Fibroblast of skin of right biceps (primary cell): Measurements from ENCODE around the gene WRNIP1.
"Not testable (repeated sequence)": the region's sequence is repeated elsewhere in the genome, so short reads cannot be mapped to it uniquely, and the experiment has no call there.

ENCODE experiments used
- DNase-seq: peaks from one replicate; pipeline ENCODE4 v3.0.0-alpha.2; 2013

The WRNIP1 gene

DNA sequence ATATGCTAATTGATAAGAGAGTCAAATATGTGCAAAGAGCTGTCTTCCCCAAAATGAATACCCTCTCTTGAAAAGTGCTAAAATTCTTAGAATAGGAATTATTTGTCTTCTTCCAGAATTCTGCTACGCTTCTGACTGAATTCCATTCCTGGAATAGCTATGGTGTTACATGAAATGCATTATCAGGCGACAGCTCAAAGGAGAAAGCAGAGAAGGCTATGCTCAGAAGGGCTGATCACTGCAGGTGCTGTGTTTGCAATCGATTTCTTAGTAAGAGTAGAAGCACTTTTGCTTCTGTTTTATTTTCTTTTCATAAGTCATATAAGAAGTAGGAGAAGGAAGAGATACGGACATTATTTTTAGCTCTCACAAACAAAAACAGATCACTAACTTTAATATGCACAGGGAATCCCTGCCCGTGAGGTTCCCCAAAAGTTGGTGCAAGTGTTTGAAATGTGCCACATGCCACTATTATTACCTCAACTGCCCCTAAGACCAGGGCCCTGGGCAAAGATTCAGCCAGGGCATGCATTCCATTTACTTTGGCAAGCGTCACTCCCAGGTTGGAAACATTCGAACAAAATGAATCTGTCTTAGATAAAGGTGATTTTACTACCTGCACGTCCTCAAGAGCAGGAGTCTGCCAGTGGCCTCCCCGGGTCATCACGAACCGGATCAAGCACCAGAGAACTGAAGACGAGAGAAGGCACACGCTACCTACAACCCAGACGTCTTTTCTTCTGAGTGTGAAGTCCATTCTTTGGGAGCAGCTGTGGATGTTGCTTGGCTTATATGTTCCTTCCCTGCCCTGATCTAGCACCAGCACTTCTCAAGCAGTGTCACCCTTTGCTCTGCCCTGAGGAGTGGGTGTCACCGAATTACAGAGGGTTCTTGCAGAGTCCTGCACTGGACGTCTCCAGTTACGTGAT, 21.6 kb upstream of the WRNIP1 start:
- no peak for DNase-seq

DNA sequence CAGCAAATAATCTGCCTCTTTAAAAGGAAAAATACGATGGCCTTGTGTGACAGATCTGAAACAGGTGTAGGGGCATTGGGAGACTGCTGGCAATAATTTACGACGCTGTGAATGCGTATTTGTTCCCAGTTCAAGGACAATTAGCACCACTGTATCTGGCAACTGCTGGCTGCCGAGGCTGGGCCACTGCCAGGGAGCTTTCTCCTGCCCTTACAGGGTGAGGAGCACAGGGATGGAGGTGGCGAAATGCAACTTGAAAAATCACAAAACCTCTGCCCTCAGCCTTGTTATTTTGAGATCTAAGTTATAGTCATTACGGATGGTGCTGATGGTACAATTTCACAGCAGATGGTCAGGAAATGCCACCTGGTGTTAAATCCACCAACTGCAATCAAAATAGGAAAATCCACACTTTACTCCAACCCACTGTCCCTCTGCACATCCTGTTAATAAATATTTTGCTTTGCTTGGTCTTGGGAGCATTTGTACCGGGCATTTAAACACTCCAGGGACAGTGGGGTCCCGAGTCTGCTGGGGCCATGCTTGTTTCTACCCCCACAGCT, 20.9 kb upstream of the WRNIP1 start:
- no peak for DNase-seq

DNA sequence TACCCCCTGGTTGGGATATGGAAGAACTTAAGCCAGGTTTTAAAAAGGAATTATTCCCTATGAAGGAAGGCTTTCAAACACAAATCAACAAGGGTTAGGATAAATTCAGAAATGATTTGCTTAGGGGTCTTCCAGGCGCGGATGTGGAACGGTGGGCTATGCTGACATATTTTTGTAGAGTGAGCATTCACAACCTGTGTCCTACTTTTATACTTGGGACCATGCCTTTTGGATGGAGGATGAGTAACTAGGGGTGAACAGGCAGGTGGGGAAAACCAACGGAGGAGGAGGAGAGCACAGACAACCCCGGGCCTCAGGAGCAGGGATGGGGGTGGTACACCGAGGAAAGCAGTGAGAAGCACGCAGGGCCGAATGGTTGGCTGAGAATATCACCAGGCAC, 20.4 kb upstream of the WRNIP1 start:
- no peak for DNase-seq

DNA sequence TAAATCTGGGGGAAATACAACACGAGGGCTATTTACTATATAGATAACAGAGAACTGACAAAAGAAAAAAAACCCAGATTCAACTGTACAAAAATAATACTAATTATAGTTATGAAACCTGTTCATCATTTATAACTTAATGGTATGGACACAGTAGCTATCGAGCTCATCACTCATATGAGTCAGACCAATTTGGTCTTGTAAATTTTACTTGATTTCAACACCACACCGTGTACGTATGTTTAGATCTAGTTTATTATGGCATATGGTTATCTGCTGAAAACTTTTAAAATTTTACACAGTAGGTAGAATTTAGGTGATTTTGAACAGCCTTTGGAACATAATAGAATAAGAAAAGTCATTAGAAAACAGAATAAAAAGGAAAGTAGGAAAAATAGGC, 19.9 kb upstream of the WRNIP1 start:
- peak; percentile 30 for DNase-seq

DNA sequence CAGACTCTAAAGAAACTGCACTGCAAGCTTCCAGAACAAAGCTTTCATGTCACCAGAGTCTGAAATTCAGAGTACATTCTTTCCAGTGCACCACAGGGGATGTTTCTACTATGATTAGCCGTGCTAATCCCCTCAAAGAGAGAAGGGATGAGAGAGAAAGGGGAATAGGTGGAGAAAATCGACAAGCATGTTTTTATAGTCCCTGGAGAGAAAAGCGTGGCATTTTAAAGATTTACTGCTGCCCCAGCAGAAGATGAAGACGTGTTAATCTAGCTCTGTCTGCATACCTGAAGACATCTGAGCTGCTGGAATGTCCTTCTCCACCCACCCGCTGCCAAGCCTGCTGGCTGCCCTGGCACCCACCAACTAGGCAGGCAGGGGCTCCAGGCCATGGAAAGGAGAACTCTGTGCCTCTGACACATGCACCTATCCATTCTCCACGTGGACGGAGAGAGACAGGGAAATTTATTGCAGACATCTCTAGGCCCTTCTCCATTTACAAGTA, 18.6 kb upstream of the WRNIP1 start:
- no peak for DNase-seq

DNA sequence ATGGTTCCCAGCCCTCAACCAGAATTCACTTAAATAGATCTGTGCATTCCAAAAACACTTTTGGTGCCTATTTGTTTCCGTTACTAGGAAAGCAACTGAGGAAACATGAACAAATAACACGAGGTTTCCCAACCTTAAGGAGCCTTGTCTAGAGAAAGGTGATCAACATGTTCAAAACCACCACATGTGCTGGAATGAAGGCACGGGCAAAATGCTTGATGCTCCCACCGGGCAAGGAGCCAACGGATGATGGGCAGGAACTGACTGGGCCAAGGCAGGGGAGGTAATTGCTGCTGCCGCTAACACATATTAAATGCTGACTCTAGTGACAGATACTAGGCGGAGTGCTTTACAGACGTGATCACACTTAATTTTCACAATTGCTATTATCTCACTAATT, 17.0 kb upstream of the WRNIP1 start:
- no peak for DNase-seq

DNA sequence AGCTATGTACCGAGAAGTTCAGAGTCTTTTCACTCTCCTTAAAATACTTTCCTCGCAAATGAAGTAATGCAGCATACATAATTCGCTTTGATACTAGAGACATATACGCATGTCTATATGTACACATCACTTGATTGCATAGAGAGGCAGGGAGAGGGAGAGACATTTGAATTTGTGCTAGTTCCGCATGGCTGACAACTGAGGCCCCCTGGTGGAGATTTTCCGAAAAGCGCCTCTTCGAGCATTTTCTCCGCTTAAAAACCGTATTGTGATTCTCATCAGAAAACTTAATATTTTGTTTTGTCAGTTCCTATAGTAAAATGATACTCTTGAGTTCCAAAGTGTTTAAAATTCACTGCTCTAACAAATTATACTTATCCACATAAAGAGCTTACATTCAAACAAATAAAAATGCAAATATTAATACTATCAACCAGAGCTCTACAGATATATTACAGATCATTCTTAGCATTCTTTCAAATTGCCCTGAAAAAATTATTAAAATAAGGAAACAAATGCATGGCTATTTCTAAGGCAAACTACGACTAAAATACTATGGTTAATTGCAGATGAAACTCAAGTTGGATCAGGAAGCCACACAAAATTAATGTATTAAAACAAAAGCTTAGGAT, 15.1 kb upstream of the WRNIP1 start:
- peak; percentile 64 for DNase-seq

DNA sequence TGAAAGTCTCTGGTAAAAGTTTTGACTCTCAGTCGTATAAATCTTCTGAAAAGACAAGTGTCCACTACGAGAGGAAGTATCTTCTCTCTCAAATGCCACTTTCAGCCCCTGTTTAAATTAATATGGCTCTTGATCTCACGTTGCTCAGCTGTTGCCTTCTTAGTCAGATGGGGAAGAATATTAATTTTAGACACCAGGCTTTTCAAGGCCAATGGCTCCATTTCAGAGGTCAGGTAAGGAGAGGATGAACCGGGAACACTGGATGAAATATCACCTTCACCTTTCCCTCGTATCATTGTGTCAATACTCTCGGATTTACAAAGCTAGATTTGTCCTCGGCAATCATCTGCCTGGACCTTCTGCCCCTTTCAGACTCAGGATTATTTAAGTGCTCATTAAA, 14.4 kb upstream of the WRNIP1 start, which contains the start of gene MYLK4:
Gene MYLK4, minus strand, starts transcription at position 91 of the 400 bp plus-strand sequence. CDS start 1,628 bp downstream, outside the sequence.
- no peak for DNase-seq

DNA sequence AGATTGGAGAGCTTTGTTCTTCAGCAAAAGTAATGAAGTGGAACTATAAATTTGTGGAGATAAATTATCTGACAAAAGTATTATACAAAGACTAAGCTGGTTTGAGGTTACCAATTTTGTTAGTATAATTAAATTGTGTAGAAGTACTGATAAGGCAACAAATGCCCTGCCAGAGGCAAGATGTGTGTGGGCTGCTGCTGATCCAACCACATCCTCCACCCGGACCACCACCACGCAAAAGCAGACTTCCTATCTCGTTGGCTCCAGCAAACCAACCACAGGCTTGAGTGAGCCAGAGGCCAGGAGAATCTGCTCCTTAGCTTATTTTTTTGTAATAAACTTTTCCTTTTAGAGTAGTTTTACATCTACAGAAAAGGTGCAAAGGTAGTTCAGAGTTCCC, 13.3 kb upstream of the WRNIP1 start:
- no peak for DNase-seq

DNA sequence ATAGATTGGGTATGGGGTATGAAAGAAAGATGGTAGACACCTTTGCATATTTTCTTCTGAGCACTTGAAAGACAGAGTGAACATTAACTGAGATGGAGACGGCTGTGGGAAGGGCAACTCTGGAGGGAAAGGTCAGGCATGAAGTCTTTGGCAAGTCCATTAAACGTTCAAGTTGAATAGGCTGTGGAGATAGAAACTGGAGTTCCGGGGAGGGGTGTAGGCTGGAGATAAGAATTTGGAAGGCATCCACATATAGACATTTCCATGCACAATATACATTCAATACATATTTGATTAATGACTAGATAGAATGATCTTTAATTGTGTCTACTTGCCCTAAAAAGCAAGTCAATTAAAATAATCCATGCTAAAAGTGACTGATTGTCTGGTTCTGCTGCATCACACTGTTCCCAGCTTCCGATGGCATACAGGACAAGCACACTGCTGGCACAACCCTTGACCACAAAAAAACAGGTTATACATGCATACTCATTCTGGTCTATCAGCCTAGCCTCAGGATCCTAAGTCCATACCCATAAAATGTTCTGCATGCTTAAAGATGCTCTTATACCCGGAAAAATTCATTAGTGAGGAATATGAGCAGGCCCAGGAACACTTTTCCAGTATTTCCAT, 12.6 kb upstream of the WRNIP1 start:
- DNase-seq, result no peak

DNA sequence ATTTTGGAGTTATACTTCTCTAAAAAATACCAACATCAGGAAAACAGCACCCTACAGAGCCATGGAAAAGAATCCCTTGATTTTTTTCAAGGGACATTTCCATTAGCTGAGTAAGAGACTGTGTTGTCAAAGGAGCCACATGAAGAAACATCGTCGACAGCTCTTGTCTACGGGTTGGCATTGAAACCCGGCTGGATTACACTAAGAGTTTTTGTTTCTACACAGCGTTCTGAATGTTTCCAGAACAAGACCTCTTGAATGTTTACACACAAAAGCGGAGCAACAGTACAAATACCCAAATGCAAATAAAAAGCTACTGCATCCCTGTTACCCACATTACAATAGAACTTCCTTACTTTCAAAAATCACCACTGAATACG, 12.1 kb upstream of the WRNIP1 start:
- DNase-seq, result no peak

DNA sequence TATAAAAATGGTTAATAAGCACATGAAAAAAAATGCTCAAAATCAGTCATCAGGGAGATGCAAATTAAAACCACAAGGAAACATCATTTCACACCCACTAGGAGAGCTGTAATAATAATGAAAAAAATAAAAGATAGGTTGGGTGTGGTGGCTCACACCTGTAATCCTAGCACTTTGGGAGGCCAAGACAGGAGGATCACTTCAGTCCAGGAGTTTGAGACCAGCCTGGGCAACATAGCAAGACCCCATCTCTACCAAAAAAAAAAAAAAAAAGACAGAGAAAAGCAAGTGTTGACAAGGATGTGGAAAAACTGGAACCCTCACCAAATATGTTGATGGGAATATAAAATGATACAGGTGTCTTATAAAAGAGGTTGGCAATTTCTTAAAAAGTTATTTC, 11.4 kb upstream of the WRNIP1 start:
- no peak for DNase-seq

DNA sequence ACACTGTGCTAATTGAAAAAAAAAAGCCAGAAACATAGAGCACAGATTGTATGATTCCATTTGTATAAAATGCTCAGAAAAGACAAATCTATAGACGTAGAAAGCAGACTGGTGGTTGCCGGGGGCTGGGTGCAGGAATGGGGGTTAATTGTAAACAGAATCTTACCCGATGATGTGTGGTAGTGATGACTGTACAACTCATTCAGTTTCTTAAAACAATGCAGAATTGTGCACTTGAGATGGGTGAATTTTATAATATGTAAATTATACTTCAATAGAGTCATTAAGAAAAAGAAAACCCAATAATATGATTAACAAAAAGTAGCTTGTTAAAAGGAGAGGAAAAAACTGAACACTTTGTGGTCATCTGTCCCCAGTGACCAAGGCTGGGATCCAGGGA, 10.8 kb upstream of the WRNIP1 start:
- no peak for DNase-seq

DNA sequence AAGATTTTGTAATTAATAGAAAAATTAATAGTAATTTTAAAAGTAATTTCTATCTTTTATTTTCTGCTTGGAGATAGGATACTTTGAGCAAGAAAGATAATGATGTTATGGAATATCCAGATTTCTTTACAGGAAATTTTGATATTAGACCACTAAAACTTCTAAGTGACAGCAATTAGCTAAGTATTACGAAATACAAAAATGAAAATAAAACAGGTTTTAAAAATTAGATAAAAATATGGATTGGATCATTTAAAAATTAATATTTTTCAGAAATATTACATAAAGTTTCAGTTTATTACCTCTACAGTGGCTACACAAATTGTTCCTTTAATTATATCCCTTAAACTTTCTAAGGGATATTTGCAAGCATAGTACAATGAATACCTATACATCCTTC, 10.3 kb upstream of the WRNIP1 start:
- DNase-seq, result no peak

DNA sequence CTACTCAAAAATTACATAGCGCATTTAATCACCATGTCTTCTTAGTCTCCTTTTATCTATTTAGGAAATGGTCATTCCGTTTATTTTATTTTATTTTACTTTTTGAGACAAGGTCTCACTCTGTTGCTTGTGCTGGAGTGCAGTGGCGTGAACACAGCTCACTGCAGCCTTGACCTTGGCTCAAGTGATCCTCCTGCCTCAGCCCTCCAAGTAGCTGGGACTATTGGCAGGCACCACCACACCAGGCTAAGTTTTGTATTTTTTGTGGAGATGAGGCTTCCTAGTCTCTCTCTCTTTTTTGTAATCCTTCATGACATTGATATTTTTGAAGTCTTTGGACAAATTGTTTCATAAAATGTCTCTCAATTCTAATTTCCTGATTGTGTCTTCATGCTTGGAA, 9.7 kb upstream of the WRNIP1 start:
- no peak for DNase-seq

DNA sequence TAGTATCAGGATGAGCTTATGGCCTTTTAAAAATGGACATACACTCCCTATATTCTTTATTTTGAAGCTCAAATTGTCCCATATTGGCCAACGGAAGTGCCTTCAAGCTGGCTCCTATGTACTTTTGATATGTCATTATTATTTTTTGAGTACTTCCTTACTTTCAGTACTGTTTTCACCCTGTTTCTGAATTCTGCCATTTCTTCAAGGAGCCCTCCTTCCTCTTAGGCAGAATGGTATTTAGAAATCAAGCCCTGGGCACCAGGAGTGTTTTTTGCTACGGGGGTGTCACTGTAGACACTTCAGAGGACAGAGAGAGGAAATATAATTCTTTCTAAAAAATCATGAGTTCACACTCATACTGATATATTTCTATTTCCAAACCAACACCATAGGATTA, 9.0 kb upstream of the WRNIP1 start:
- DNase-seq, result no peak

DNA sequence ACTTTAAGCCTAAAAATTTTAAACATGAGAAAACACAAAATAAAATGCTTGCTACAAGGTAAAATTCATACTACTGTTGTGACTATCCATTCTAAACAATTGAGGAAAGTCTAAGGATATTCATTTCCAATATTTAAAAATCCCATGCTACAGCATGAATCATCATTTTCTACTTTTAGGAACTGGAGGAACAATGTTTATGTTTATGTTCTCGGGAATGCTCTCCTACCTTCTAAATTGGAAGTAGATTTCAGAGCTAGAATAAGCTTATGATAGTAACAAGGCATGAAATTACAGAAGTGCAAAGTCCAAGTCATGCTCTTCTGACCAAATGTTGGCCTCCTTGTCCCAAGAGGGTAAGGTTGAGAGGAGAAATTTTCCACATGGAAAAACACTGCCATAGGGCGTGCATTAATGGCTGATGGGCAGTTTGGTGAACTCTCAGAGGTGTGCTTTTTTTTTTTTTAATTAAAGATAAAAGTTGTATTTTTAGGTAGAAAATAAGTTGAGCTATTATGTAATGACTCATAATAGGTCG, 8.4 kb upstream of the WRNIP1 start:
- DNase-seq, result no peak

DNA sequence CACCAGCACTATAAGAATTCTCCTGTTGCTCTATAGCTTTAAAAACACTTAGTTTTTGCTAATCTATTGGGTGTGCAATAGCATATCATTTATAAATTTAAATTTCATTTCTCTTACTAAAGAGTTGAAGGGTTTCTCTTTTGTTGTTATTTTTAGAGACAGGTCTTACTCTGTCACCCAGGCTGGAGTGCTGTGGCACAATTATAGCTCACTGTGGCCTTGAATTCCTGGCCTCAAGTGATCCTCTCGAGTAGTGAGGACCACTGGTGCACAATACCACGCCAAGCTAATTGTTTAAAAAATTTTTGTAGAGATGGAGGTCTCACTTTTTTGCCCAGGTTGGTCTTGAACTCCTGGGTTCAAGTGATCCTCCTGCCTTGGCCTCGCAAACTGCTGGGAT, 6.2 kb upstream of the WRNIP1 start:
- no peak for DNase-seq

DNA sequence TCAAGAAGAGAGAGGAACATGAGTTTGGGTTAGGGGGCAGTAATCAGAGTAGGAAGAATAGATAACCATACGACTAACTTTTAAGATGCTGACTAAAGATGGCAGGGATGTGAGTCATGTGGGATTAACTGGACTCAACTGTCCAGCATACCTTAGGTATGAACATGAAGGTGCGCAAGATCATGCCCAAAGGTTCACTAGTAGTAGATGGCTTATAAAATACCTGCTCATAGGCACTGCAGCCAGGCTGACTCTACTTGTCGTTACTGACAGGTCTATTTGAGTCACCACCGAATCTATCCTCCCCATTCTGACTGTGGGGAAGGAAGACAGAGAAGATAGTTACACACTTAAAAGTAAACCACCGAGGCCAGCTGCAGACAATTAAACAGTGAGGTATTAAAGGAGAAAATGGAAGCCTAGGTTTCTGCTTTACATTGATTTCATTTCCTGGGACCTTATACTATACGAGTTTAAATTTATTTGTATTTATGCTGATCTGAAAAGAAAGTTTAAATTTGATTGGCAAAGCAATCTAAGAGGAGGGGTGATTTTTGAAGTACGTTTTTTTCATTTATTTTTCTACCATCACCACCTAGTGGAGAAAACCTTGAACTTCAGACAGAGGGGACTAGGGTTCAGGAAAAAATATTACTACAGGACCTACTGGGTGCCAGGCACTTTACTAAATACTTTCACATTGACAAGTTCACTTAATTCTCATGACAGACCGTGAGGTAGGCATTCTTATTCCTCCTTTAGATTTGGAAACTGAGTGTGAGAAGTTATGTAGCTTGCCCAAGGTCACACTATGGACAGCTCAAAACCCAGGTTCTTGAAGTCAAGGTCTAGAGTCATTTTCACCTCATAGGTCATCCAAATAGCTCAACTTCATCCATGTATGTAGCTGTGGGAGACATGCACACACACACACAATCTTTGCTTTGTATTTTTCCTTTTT, 4.0 kb upstream of the WRNIP1 start:
- DNase-seq, result no peak

DNA sequence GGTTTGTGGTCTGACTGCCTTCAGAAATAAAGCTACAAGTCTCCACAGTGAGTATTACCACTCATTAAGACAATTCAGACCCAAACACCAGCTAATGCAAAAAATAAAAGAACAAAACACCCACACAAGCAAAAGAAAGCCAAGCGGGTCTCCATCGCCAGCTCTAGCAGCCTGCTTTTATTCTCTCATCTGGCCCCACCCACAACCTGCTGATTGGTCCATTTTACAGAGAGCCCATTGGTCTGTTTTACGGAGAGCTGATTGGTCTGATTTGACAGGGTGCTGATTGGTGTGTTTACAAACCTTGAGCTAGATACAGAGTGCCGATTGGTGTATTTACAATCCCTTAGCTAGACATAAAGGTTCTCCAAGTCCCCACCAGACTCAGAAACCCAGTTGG, 2.3 kb upstream of the WRNIP1 start:
- DNase-seq, result not testable (repeated sequence)

DNA sequence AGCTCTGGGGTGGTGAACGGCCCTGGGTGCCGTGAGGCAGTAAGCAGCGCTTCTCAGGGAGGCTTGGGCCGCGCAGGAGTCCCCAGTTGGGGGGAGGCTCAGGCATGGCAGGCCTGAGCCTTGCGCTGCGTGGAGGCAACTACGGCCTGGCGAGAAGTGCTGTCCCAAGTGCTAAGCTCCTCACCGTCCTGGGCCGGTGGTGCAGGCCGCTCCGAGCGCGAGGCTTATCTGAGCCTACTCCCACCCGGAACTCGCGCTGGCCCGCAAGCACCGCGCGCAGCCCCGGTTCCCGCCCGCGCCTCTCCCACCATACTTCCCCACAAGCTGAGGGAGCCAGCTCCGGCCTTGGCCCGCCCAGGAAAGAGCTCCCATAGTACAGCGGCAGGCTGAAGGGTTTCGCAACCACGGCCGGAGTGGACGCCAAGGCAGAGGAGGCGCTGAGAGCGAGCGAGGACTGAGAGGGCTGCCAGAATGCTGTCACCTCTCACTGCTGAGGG, 1.8 kb upstream of the WRNIP1 start:
- DNase-seq, result no peak
